VCaP (cell line): ENCODE results near the gene ACSM2B.
A peak's percentile ranks its signal among the peaks of the same experiment; 100 is the strongest.
"Not testable (repeated sequence)": the region's sequence is repeated elsewhere in the genome, so short reads cannot be mapped to it uniquely, and the experiment has no call there.

Experiments used
- H3K27ac ChIP-seq: fragments of 450-650 bp; 2 replicates; pipeline ENCODE4 v1.5.1; 2017
- CTCF ChIP-seq: fragments of 450-650 bp; conservative IDR thresholded peaks from 2 replicates; pipeline ENCODE4 v1.5.1; 2017; ENCODE audit warnings: mild to moderate bottlenecking, moderate library complexity

Gene ACSM2B

GRCh38 chr16:20610211-20610891, 34.2 kb upstream of the ACSM2B start:
- TF ChIP-seq CTCF: no peak
- no peak overlapping the region for H3K27ac ChIP-seq

- not testable (repeated sequence) for H3K27ac ChIP-seq
- peak; percentile 59 for TF ChIP-seq CTCF
These were observed 26.0 kb upstream of the ACSM2B start for GRCh38 chr16:20602205-20602604.

- H3K27ac ChIP-seq: not testable (repeated sequence)
These were observed 23.3 kb upstream of the ACSM2B start for GRCh38 chr16:20599475-20599874.

GRCh38 chr16:20598832-20599469, 22.8 kb upstream of the ACSM2B start:
- no peak overlapping the region for H3K27ac ChIP-seq
- TF ChIP-seq CTCF: no peak

GRCh38 chr16:20595694-20596093, 19.5 kb upstream of the ACSM2B start:
- not testable (repeated sequence) for H3K27ac ChIP-seq

GRCh38 chr16:20595068-20595467, 18.9 kb upstream of the ACSM2B start:
- H3K27ac ChIP-seq: not testable (repeated sequence)

- H3K27ac ChIP-seq: not testable (repeated sequence)
These were observed 16.6 kb upstream of the ACSM2B start for GRCh38 chr16:20592780-20593179.

GRCh38 chr16:20589486-20589885, 13.3 kb upstream of the ACSM2B start:
- not testable (repeated sequence) for H3K27ac ChIP-seq

GRCh38 chr16:20587645-20588074, 11.5 kb upstream of the ACSM2B start:
- H3K27ac ChIP-seq: peak overlapping the region; percentile 27; the same call in 1 of the 2 replicates

GRCh38 chr16:20586716-20587115, 10.5 kb upstream of the ACSM2B start:
- not testable (repeated sequence) for H3K27ac ChIP-seq

- not testable (repeated sequence) for H3K27ac ChIP-seq
These were observed 9.9 kb upstream of the ACSM2B start for GRCh38 chr16:20586112-20586511.

- H3K27ac ChIP-seq: not testable (repeated sequence)
These were observed 4.5 kb upstream of the ACSM2B start for GRCh38 chr16:20580487-20581259.

GRCh38 chr16:20578091-20578490, 1.9 kb upstream of the ACSM2B start:
- H3K27ac ChIP-seq: not testable (repeated sequence)

- not testable (repeated sequence) for H3K27ac ChIP-seq
These were observed 7.0 kb downstream of the ACSM2B start for GRCh38 chr16:20569117-20569651.
